Stimulated activated memory B cell treated with anti-CD40 and anti-IgM and Interleukin-4, amounts not matched to agents 10 μg/mL and 1 μg/mL and 100 μg/mL, for 72 hours (primary cell): ENCODE results near the gene TSN.
"Not testable (repeated sequence)": the region's sequence is repeated elsewhere in the genome, so short reads cannot be mapped to it uniquely, and the experiment has no call there.

Experiments
- ATAC-seq: fragments of 150-1000 bp; cut with Tn5 transposase; 2 replicates; pipeline ENCODE4 v1.10.0; 2021
- H3K27ac Mint-ChIP-seq: one replicate; pipeline ENCODE4 v1.8.0; 2022; ENCODE audit warnings: mild to moderate bottlenecking, mixed read lengths
- H3K27me3 Mint-ChIP-seq: one replicate; pipeline ENCODE4 v1.8.0; 2022; ENCODE audit warnings: mixed read lengths
- H3K36me3 Mint-ChIP-seq: one replicate; pipeline ENCODE4 v1.8.0; 2022; ENCODE audit warnings: mixed read lengths
- H3K4me1 Mint-ChIP-seq: one replicate; pipeline ENCODE4 v1.8.0; 2022; ENCODE audit warnings: mixed read lengths
- H3K4me3 Mint-ChIP-seq: one replicate; pipeline ENCODE4 v1.8.0; 2022; ENCODE audit warnings: mild to moderate bottlenecking, moderate library complexity, mixed read lengths
- H3K9me3 Mint-ChIP-seq: one replicate; pipeline ENCODE4 v1.8.0; 2022; ENCODE audit warnings: mixed read lengths

The TSN gene

GRCh38 chr2:121755237-121756111 is at the start of gene TSN:
TSS of gene TSN (plus strand) at chr2:121755651. CDS start at chr2:121755780, 129 bp downstream.
- peak within 1 kb of the TSS; percentile 83 for H3K4me3 Mint-ChIP-seq
- ATAC-seq: peak; percentile 100
- no peaks in the 10 kb centered on the region for H3K27me3 Mint-ChIP-seq
- H3K36me3 Mint-ChIP-seq: no peaks in the 10 kb centered on the region
- peak within 1 kb of the TSS; percentile 95 for H3K27ac Mint-ChIP-seq
- peaks cover 20% of the 10 kb centered on the region for H3K4me1 Mint-ChIP-seq
- no peaks in the 10 kb centered on the region for H3K9me3 Mint-ChIP-seq

GRCh38 chr2:121705958-121706357 is 49.5 kb upstream of the TSN start:
- Mint-ChIP-seq H3K27ac (no peak overlapping the region), H3K27me3 (no peaks in the 10 kb centered on the region), H3K36me3 (no peaks in the 10 kb centered on the region), H3K9me3 (no peaks in the 10 kb centered on the region), H3K4me3 (no peak overlapping the region), H3K4me1 (peaks cover 5% of the 10 kb centered on the region)
- no peak for ATAC-seq

GRCh38 chr2:121707344-121707919 is 48.0 kb upstream of the TSN start:
- no peak overlapping the region for H3K4me3 Mint-ChIP-seq
- H3K4me1 Mint-ChIP-seq: peaks cover 5% of the 10 kb centered on the region
- H3K9me3 Mint-ChIP-seq: no peaks in the 10 kb centered on the region
- no peak overlapping the region for H3K27ac Mint-ChIP-seq
- no peak for ATAC-seq
- H3K27me3 Mint-ChIP-seq: no peaks in the 10 kb centered on the region
- no peaks in the 10 kb centered on the region for H3K36me3 Mint-ChIP-seq

GRCh38 chr2:121707920-121708361 is 47.5 kb upstream of the TSN start:
- Mint-ChIP-seq H3K9me3 (no peaks in the 10 kb centered on the region), H3K27ac (no peak overlapping the region), H3K36me3 (no peaks in the 10 kb centered on the region), H3K4me3 (no peak overlapping the region), H3K4me1 (peaks cover 5% of the 10 kb centered on the region), H3K27me3 (no peaks in the 10 kb centered on the region)
- no peak for ATAC-seq

- Mint-ChIP-seq H3K27ac (no peak overlapping the region), H3K36me3 (no peaks in the 10 kb centered on the region), H3K9me3 (no peaks in the 10 kb centered on the region), H3K4me1 (peaks cover 5% of the 10 kb centered on the region), H3K4me3 (no peak overlapping the region), H3K27me3 (peaks cover 10% of the 10 kb centered on the region)
- no peak for ATAC-seq
Observed at GRCh38 chr2:121709776-121710469, 45.5 kb upstream of the TSN start.

- Mint-ChIP-seq H3K36me3 (no peaks in the 10 kb centered on the region), H3K9me3 (no peaks in the 10 kb centered on the region), H3K27me3 (peaks cover 10% of the 10 kb centered on the region), H3K4me1 (peaks cover 5% of the 10 kb centered on the region), H3K27ac (no peak overlapping the region), H3K4me3 (no peak overlapping the region)
- no peak for ATAC-seq
Observed at GRCh38 chr2:121710470-121711170, 44.8 kb upstream of the TSN start.

GRCh38 chr2:121711481-121711880 is 44.0 kb upstream of the TSN start:
- H3K27ac Mint-ChIP-seq, H3K9me3 Mint-ChIP-seq, H3K4me3 Mint-ChIP-seq, H3K27me3 Mint-ChIP-seq, H3K36me3 Mint-ChIP-seq, H3K4me1 Mint-ChIP-seq, ATAC-seq: not testable (repeated sequence)

- Mint-ChIP-seq H3K4me1 (peaks cover 6% of the 10 kb centered on the region), H3K27ac (no peak overlapping the region), H3K9me3 (no peaks in the 10 kb centered on the region), H3K36me3 (no peaks in the 10 kb centered on the region), H3K4me3 (no peak overlapping the region), H3K27me3 (peaks cover 10% of the 10 kb centered on the region)
- no peak for ATAC-seq
Observed at GRCh38 chr2:121716126-121716525, 39.3 kb upstream of the TSN start.

GRCh38 chr2:121717529-121717928 is 37.9 kb upstream of the TSN start:
- ATAC-seq: no peak
- Mint-ChIP-seq H3K27ac (no peak overlapping the region), H3K27me3 (peaks cover 10% of the 10 kb centered on the region), H3K4me1 (peaks cover 6% of the 10 kb centered on the region), H3K9me3 (no peaks in the 10 kb centered on the region), H3K4me3 (no peak overlapping the region), H3K36me3 (no peaks in the 10 kb centered on the region)

- H3K4me3 Mint-ChIP-seq: no peak overlapping the region
- peaks cover 11% of the 10 kb centered on the region for H3K36me3 Mint-ChIP-seq
- no peak overlapping the region for H3K27ac Mint-ChIP-seq
- H3K27me3 Mint-ChIP-seq: no peaks in the 10 kb centered on the region
- ATAC-seq: no peak
- no peaks in the 10 kb centered on the region for H3K9me3 Mint-ChIP-seq
- peaks cover 6% of the 10 kb centered on the region for H3K4me1 Mint-ChIP-seq
Observed at GRCh38 chr2:121721926-121722325, 33.5 kb upstream of the TSN start.

- no peak for ATAC-seq
- peaks cover 16% of the 10 kb centered on the region for H3K36me3 Mint-ChIP-seq
- no peaks in the 10 kb centered on the region for H3K9me3 Mint-ChIP-seq
- no peak overlapping the region for H3K4me3 Mint-ChIP-seq
- H3K27ac Mint-ChIP-seq: no peak overlapping the region
- H3K27me3 Mint-ChIP-seq: no peaks in the 10 kb centered on the region
- H3K4me1 Mint-ChIP-seq: peaks cover 6% of the 10 kb centered on the region
Observed at GRCh38 chr2:121722479-121722878, 33.0 kb upstream of the TSN start.

- no peaks in the 10 kb centered on the region for H3K9me3 Mint-ChIP-seq
- no peak overlapping the region for H3K27ac Mint-ChIP-seq
- H3K36me3 Mint-ChIP-seq: peaks cover 24% of the 10 kb centered on the region
- H3K27me3 Mint-ChIP-seq: no peaks in the 10 kb centered on the region
- no peak overlapping the region for H3K4me3 Mint-ChIP-seq
- ATAC-seq: no peak
- H3K4me1 Mint-ChIP-seq: peaks cover 6% of the 10 kb centered on the region
Observed at GRCh38 chr2:121723316-121723715, 32.1 kb upstream of the TSN start.

GRCh38 chr2:121727332-121727731 is 28.1 kb upstream of the TSN start:
- H3K36me3 Mint-ChIP-seq: peaks cover 57% of the 10 kb centered on the region
- H3K9me3 Mint-ChIP-seq: no peaks in the 10 kb centered on the region
- ATAC-seq: no peak
- H3K27me3 Mint-ChIP-seq: no peaks in the 10 kb centered on the region
- H3K4me1 Mint-ChIP-seq: peaks cover 9% of the 10 kb centered on the region
- no peak overlapping the region for H3K4me3 Mint-ChIP-seq
- H3K27ac Mint-ChIP-seq: no peak overlapping the region

GRCh38 chr2:121727950-121728349 is 27.5 kb upstream of the TSN start:
- H3K9me3 Mint-ChIP-seq: no peaks in the 10 kb centered on the region
- H3K27me3 Mint-ChIP-seq: no peaks in the 10 kb centered on the region
- no peak for ATAC-seq
- H3K4me3 Mint-ChIP-seq: no peak overlapping the region
- no peak overlapping the region for H3K27ac Mint-ChIP-seq
- peaks cover 61% of the 10 kb centered on the region for H3K36me3 Mint-ChIP-seq
- peaks cover 9% of the 10 kb centered on the region for H3K4me1 Mint-ChIP-seq

GRCh38 chr2:121731366-121731765 is 24.1 kb upstream of the TSN start:
- H3K4me3 Mint-ChIP-seq: no peak overlapping the region
- peaks cover 21% of the 10 kb centered on the region for H3K4me1 Mint-ChIP-seq
- peaks cover 64% of the 10 kb centered on the region for H3K36me3 Mint-ChIP-seq
- no peaks in the 10 kb centered on the region for H3K9me3 Mint-ChIP-seq
- no peak overlapping the region for H3K27ac Mint-ChIP-seq
- ATAC-seq: no peak
- H3K27me3 Mint-ChIP-seq: no peaks in the 10 kb centered on the region
